Endometrium (tissue), 2 donors: ENCODE data around the gene TMEM131L.
A peak's percentile ranks its signal among the peaks of the same experiment; 100 is the strongest.
"Not testable (repeated sequence)": the region's sequence is repeated elsewhere in the genome, so short reads cannot be mapped to it uniquely, and the experiment has no call there.

Source experiments
- FAIRE-seq: peaks from 2 replicates; lab custom pipeline; 2012; peaks lifted over from hg19 to GRCh38; lab: Jason Lieb, UNC
- donor health status: control.
- donor health status: control.

The TMEM131L gene

DNA sequence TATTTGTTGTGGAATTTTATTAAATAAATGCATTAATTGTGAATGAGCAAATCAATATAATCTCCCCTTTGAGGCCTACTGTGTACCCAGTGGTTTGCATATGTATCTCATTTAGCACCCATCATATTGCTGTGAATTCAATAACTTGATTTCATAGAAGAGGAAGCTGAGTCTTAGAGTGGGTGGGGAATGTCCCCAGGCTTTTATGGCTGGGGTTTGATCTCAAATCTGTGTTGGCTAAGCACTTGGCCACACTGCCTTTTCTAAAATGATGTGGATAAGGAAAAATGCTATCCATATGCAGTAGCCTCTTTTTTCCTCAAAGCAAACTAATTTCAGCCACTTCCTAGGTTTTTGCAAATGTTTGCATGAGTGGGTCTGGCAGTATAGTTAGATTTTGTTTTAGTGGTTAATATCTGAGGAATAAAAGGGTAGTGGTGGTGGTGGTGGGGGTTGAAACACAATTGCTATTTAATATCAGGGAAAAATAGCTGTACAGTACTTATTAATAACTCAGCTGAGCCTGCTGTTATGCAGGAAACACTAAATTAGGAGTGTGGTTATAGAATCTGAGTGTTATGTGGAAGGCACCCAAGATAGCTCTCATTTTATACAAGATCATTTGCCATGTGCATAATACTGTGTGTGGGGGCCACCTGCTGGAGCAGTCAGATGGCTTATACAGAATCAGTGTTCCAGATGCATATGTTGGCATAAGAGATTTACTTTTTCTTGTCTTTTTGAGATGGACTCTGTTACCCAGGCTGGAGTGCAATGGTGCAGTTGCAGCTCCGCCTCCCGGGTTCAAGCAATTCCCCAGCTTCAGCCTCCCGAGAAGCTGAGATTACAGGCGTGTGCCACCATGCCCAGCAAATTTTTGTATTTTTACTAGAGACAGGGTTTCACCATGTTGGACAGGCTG is 108.0 kb downstream of the TMEM131L start:
- FAIRE-seq: peak; percentile 61

GRCh38 chr4:153576443-153576774 is 110.2 kb downstream of the TMEM131L start:
- FAIRE-seq: no peak

DNA sequence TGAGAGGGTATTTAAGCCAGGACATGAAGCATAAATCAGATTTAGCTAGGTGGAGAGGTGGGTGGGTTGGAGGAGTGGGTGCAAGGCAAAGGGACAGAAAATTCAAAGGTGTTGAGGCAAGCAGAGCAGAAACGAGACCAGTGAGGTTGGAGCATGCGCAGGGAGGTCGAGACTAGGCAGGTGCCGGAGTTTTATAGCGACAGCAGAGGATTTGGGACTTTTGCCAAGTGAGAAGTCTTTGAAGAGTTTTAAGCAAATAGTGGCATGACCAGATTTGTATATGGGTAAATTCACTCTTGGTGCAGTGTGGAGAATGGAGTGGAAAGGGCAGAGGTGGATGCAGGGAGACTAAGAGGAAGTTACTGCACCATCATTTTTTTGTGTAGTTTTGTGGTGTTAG is 110.9 kb downstream of the TMEM131L start:
- FAIRE-seq: no peak

- FAIRE-seq: peak; percentile 26
Observed at GRCh38 chr4:153579410-153579809, 113.2 kb downstream of the TMEM131L start.

- no peak for FAIRE-seq
Observed at GRCh38 chr4:153579872-153580271, 113.7 kb downstream of the TMEM131L start.

GRCh38 chr4:153582954-153583702 is 117.0 kb downstream of the TMEM131L start:
- no peak for FAIRE-seq

- FAIRE-seq: no peak
Observed at GRCh38 chr4:153585026-153585425, 118.9 kb downstream of the TMEM131L start.

- no peak for FAIRE-seq
Observed at GRCh38 chr4:153589703-153590595, 123.8 kb downstream of the TMEM131L start.

- no peak for FAIRE-seq
Observed at GRCh38 chr4:153591441-153591840, 125.3 kb downstream of the TMEM131L start.

DNA sequence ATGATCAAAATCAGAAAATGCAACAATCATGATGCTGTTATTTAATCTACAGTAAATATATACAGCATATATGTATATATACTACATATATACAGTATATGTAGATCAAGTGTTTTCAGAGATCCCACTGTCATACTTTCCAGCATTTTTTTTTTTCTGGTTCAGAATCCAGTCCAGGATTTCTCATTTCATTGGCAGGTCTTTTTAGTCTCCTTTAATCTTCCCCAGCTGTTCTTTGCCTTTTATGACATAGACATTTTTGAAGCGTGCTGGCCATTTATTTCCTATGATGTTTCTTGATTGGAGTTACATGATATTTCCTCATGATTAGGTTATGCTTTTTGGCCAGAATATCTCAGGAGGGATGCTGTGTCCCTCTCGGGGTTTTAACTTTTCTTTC is 125.9 kb downstream of the TMEM131L start:
- no peak for FAIRE-seq

DNA sequence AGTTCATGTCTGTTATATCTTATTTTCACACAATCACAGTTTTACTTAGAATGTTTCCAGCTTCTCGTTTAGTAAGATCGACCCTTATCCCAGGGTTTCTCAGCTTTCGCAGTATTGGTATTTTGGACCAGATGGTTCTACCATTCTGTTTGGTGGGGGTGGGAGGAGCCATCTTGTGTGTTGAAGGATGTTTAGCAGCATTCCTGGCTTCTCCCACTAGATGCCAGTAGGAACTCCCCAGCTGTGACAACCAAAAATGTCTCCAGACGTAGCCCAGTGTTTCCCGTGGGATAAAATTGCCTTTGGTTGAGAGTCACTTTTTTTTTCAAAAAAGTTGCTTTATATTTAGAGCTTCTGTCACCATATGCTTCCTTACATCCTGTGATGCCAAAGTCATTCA is 127.0 kb downstream of the TMEM131L start:
- no peak for FAIRE-seq

DNA sequence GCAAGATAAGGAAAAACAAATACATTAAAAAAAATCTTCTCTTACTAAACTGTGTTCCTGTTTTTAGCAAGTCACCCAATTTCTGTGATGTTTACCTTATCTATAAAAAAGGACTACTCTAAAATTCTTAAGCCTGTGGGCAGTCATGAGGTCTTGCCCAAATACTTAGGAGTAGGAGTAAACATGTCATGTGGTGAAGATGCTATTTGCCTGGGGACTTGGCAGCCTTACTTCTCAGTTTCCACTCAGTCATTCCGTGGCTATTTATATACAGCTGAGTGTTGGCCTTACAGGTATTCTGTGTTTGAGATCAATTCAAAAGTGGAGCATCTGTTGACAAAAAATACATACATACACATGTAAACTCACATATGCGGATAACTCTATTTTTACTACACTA is 128.1 kb downstream of the TMEM131L start:
- FAIRE-seq: no peak

DNA sequence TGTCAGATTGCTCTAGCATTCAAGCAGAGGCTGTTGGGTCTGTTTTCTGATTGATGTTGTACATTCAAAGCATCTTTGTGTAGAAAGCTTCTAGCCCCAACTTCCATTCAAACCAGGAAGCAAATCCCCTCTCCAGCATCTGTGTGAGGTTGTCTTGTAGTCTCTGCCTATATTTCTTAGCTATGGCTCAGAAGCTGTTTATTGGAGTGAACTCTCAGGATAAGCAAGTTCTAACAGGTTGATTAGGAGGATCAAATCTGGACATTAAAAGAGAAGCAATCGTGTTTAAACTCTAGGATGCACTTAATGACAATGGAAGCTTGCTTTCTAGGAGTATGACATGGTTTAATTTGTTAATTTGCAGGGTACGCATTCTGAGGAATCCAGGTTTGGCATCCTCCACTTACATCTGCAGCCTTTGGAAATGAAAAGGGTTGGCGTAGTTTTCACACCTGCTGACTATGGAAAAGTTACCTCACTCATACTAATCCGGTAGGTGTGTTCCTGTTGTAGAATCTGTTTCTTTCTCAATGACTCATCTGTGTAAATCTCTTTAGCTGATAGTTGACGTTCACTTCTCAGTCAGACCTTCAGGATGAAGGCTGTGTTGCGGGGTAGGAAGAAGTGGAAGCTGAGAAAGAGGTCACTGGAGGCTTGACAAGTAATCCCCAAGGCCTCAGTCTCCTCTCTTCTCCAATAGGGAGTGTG is 129.9 kb downstream of the TMEM131L start:
- FAIRE-seq: no peak

DNA sequence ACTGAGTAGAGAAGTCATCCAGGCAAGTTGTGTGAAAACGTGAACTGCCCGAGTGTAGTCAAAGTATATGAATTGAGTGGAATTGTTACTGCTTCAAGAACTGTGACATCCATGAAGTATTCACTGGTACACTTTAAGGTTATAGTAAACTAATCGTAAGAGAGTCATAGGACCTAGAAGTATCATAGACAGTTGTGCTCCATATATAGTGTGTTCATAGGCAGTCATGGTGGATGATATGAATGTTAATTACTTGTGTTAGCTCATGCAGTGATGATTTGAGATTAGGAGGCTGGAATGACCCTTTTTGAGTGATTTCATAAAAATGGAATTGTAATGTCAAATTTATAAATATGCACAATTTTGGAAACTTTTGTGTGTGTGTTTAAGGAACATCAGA is 136.6 kb downstream of the TMEM131L start:
- no peak for FAIRE-seq

- no peak for FAIRE-seq
Observed at GRCh38 chr4:153603258-153603657, 137.1 kb downstream of the TMEM131L start.

DNA sequence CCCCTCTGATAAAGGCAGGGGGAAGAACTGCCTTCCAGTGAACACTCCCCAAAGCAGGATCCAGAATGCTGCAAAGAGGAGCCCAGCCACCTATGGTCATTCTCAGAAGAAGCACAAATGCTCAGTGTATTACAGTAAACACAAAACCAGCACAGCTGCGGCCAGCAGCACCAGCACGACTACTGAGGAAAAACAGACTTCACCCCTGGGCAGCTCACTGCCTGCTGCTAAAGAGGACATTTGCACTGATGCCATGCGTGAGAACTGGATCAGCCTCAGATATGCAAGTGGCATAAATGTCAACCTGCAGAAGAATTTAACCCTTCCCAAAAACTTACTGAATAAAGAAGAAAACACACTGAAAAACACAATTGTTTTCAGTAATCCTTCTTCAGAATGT is 137.7 kb downstream of the TMEM131L start:
- no peak for FAIRE-seq

- FAIRE-seq: not testable (repeated sequence)
Observed at GRCh38 chr4:153609070-153609469, 142.9 kb downstream of the TMEM131L start.

GRCh38 chr4:153610623-153611376 is 144.6 kb downstream of the TMEM131L start:
- no peak for FAIRE-seq

DNA sequence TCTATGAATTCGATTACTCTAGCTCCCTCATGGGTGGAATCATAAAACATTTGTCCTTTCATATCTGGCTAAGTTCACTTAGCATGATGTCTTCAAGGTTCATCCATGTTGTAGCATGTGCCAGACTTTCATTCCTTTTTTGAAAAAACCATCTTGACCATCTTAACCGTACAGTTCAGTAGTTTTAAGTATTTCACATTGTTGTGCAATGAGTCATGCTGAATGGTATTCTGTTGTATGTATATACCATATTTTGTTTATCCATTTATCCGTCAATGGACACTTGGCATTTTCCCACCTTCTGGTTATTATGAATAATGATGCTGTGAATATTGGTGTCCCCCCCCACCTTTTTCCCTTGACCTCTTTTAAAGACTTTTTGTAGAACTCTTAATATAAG is 145.5 kb downstream of the TMEM131L start:
- FAIRE-seq: no peak

- FAIRE-seq: no peak
Observed at GRCh38 chr4:153612878-153613277, 146.7 kb downstream of the TMEM131L start.

DNA sequence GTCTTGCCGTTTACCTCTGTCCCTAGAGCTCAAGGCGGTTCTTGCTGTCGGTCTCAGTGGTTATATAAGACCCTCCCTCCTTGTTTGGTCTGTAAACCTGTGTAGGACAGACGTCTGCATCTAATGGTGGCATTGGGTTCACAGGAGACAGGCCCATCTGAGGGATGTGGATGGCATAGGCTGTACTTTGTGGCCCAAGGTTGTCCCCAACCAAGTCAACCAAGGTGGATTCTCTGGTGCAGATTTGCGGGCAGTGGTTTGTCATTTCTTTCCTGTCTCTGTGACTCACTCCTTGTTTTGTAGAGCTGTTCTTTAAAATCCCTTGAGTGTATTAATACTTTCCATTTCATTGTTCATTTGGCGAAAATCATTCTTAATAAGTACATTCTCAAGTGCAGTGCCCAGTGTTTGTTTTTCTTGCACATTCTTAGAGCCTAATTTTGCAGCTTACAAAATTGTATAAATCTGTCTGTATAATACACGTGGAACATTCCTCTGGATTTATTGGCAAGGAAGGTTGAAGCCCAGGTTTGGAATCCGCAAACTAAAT is 149.9 kb downstream of the TMEM131L start:
- FAIRE-seq: no peak
